ENCODE results near the gene ANKRD13A.

DNA sequence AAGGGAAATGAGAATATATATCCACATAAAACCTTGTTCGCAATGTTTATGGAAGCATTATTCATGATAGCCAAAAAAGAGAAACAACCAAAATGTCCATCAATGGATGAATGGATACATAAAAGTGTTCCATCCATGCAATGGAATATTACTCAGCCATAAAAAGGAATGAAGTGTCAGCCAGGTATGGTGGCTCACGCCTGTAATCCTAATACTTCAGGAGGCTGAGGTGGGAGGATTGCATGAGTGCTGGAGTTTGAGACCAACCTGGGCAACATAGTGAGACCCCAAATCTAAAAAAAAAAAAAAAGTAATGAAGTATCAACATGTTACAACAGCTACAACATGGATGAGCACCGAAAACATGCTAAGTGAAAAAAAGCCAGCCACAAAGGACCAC lies 72.7 kb downstream of the ANKRD13A start:
- TF ChIP-seq, protein P1, sequence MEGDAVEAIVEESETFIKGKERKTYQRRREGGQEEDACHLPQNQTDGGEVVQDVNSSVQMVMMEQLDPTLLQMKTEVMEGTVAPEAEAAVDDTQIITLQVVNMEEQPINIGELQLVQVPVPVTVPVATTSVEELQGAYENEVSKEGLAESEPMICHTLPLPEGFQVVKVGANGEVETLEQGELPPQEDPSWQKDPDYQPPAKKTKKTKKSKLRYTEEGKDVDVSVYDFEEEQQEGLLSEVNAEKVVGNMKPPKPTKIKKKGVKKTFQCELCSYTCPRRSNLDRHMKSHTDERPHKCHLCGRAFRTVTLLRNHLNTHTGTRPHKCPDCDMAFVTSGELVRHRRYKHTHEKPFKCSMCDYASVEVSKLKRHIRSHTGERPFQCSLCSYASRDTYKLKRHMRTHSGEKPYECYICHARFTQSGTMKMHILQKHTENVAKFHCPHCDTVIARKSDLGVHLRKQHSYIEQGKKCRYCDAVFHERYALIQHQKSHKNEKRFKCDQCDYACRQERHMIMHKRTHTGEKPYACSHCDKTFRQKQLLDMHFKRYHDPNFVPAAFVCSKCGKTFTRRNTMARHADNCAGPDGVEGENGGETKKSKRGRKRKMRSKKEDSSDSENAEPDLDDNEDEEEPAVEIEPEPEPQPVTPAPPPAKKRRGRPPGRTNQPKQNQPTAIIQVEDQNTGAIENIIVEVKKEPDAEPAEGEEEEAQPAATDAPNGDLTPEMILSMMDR (IDR thresholded peaks at IDR 0.05; ENCODE audit: control extremely low read depth in 1 of 3, insufficient read depth in 1 of 3, low read depth in 1 of 3, low read length in 3 of 3) = no peak
- TF ChIP-seq NRF1 (IDR thresholded peaks at IDR 0.05; ENCODE audit: low read depth, low read length) (no peak), SP1 (IDR thresholded peaks at IDR 0.05; ENCODE audit: low read depth, low read length) (no peak), CBX5 (IDR thresholded peaks at IDR 0.05; ENCODE audit: low read depth, low read length) (no peak), YY1 (IDR thresholded peaks at IDR 0.05; ENCODE audit: low read depth, low read length) (no peak), CREB1 (IDR thresholded peaks at IDR 0.05) (no peak)

Measured in H1 (cell line).